ENCODE data around the gene ERICH2.

GRCh38 chr2:170814533-170815230 lies 44.5 kb downstream of the ERICH2 start:
- TF ChIP-seq CTCF (IDR thresholded peaks at IDR 0.05; ENCODE audit: insufficient read depth, low read depth, low read length) (no peak), EZH2 (IDR thresholded peaks at IDR 0.05; ENCODE audit: insufficient read depth, low read length) (no peak)

Measured in astrocyte (in vitro differentiated cells and primary cell).